Vagina (tissue), 2 donors: ENCODE data around the gene GNAI2. TPM values are rescaled to one million over a fixed set of nuclear protein-coding genes. Genes with fewer than 3 reads are reported as not detected.
A peak's percentile ranks its signal among the peaks of the same experiment; 100 is the strongest.

Source experiments
- DNase-seq, 2 donors: peaks; one replicate each; pipeline ENCODE4 v3.0.0-alpha.2; 2017; ENCODE audit errors: extremely low spot score in 2 of 2
- H3K27ac ChIP-seq: fragments of 200-600 bp; sonication (generic); one replicate; pipeline ENCODE4 v1.5.1; 2019
- H3K27me3 ChIP-seq: fragments of 200-600 bp; sonication (generic); one replicate; pipeline ENCODE4 v1.5.1; 2019
- H3K36me3 ChIP-seq, 2 donors: fragments of 200-600 bp; sonication (generic); one replicate each; pipeline ENCODE4 v1.5.1; 2017 to 2019
- H3K4me1 ChIP-seq: fragments of 200-600 bp; sonication (generic); one replicate; pipeline ENCODE4 v1.5.1; 2019
- H3K4me3 ChIP-seq, 2 donors: fragments of 200-600 bp; sonication (generic); 1 replicate in 1 of 2; 2 replicates in 1 of 2; pipeline ENCODE4 v1.5.1; 2016 to 2019
- H3K9me3 ChIP-seq: fragments of 200-600 bp; sonication (generic); one replicate; pipeline ENCODE4 v1.5.1; 2019
- CTCF ChIP-seq, 3 experiments: fragments of 450-650 bp in 2 of 3; fragments of 200-600 bp in 1 of 3; sonication (generic) in 1 of 3; IDR thresholded peaks; one replicate each; pipeline ENCODE4 v1.5.1; 2017 to 2019; ENCODE audit warnings: antibody characterized with exemption in 3 of 3, mild to moderate bottlenecking in 2 of 3, moderate library complexity in 2 of 3
- POLR2A ChIP-seq, 2 donors: fragments of 450-650 bp; IDR thresholded peaks; one replicate each; pipeline ENCODE4 v1.6.1; 2017; ENCODE audit warnings: antibody characterized with exemption in 2 of 2, mild to moderate bottlenecking in 2 of 2, moderate library complexity in 2 of 2
- POLR2AphosphoS5 ChIP-seq, 2 donors: sonication (generic); formaldehyde crosslinking; IDR thresholded peaks; one replicate each; pipeline ENCODE4 v1.9.0; 2017; ENCODE audit warnings: antibody characterized with exemption in 2 of 2, mild to moderate bottlenecking in 2 of 2, low read depth in 1 of 2; ENCODE audit not compliant: insufficient read depth in 1 of 2
- intact Hi-C: fragments of 100-400 bp; cut with DNase I; formaldehyde crosslinking; loops from one replicate; pipeline ENCODE4 v1.15.1; 2023
- total RNA-seq: library from RNA; depleted of rRNA; stranded (reverse); fragments of >200 nt; gene quantifications from one replicate; pipeline ENCODE4 v1.2.3, GENCODE V29; 2016

GNAI2 gene
- total RNA-seq, 1 donor from 2014 or later, result 244 TPM

- H3K27ac ChIP-seq, result no peak overlapping the region
- peaks cover 9% of the 10 kb centered on the region for H3K27me3 ChIP-seq
Measured at GRCh38 chr3:50205413-50206276, 30.4 kb upstream of the GNAI2 start.

GRCh38 chr3:50207359-50208042 lies 28.5 kb upstream of the GNAI2 start:
- no peaks in the 10 kb centered on the region for H3K9me3 ChIP-seq
- no peak overlapping the region for H3K27ac ChIP-seq
- TF ChIP-seq CTCF (IDR thresholded peaks at IDR 0.05), result no peak
- no peak for TF ChIP-seq POLR2A (IDR thresholded peaks at IDR 0.05)
- TF ChIP-seq POLR2AphosphoS5 (IDR thresholded peaks at IDR 0.05; ENCODE audit: insufficient read depth in 1 of 2, low read depth in 1 of 2), result no peak
- H3K27me3 ChIP-seq, result peaks cover 9% of the 10 kb centered on the region
- peaks cover 17% of the 10 kb centered on the region for H3K4me1 ChIP-seq
- no peak overlapping the region for H3K4me3 ChIP-seq
- intact Hi-C loops, result no loop called here
- H3K36me3 ChIP-seq, result no peaks in the 10 kb centered on the region
- DNase-seq, result no peak

More at GRCh38 chr3:50205413-50206276, 30.4 kb upstream of the GNAI2 start:
- Histone ChIP-seq H3K36me3 (no peaks in the 10 kb centered on the region), H3K4me1 (peaks cover 17% of the 10 kb centered on the region), H3K4me3 (peak overlapping the region; percentile 30 to 40), H3K9me3 (no peaks in the 10 kb centered on the region)
- intact Hi-C loops, result no loop called here
- DNase-seq, result no peak
- TF ChIP-seq CTCF (IDR thresholded peaks at IDR 0.05) (no peak), POLR2A (IDR thresholded peaks at IDR 0.05) (no peak), POLR2AphosphoS5 (IDR thresholded peaks at IDR 0.05; ENCODE audit: insufficient read depth in 1 of 2, low read depth in 1 of 2) (no peak)

GRCh38 chr3:50208677-50209344 lies 27.2 kb upstream of the GNAI2 start:
- DNase-seq, result no peak
- H3K4me3 ChIP-seq, result no peak overlapping the region
- intact Hi-C loops, result no loop called here
- H3K36me3 ChIP-seq, result no peaks in the 10 kb centered on the region
- TF ChIP-seq CTCF (IDR thresholded peaks at IDR 0.05) (no peak), POLR2AphosphoS5 (IDR thresholded peaks at IDR 0.05; ENCODE audit: insufficient read depth in 1 of 2, low read depth in 1 of 2) (no peak), POLR2A (IDR thresholded peaks at IDR 0.05) (no peak)
- H3K4me1 ChIP-seq, result peaks cover 17% of the 10 kb centered on the region
- H3K27me3 ChIP-seq, result peaks cover 9% of the 10 kb centered on the region
- no peak overlapping the region for H3K27ac ChIP-seq
- H3K9me3 ChIP-seq, result no peaks in the 10 kb centered on the region

GRCh38 chr3:50210176-50210509 lies 25.9 kb upstream of the GNAI2 start:
- no peak for DNase-seq
- Histone ChIP-seq H3K27ac (no peak overlapping the region), H3K4me1 (peaks cover 8% of the 10 kb centered on the region), H3K4me3 (no peak overlapping the region), H3K36me3 (no peaks in the 10 kb centered on the region), H3K9me3 (no peaks in the 10 kb centered on the region), H3K27me3 (peaks cover 3% of the 10 kb centered on the region)
- TF ChIP-seq CTCF (IDR thresholded peaks at IDR 0.05) (no peak), POLR2AphosphoS5 (IDR thresholded peaks at IDR 0.05; ENCODE audit: insufficient read depth in 1 of 2, low read depth in 1 of 2) (no peak), POLR2A (IDR thresholded peaks at IDR 0.05) (no peak)
- intact Hi-C loops, result no loop called here
